Hepatocyte (in vitro differentiated cells): ENCODE measurements around the gene AQP5.

Source experiments
- CTCF ChIP-seq: fragments of 200-600 bp; sonication (generic); IDR thresholded peaks from 2 replicates; pipeline ENCODE4 v1.5.1; 2016; ENCODE audit warnings: antibody characterized with exemption, mild to moderate bottlenecking; ENCODE audit not compliant: poor library complexity
- EZH2 ChIP-seq: fragments of 200-600 bp; sonication (generic); IDR thresholded peaks from 2 replicates; pipeline ENCODE4 v1.6.1; 2016; ENCODE audit warnings: antibody characterized with exemption, mild to moderate bottlenecking, borderline replicate concordance
- EZH2phosphoT487 ChIP-seq: fragments of 200-600 bp; sonication (generic); IDR thresholded peaks from one replicate; pipeline ENCODE4 v1.6.1; 2018; ENCODE audit warnings: antibody characterized with exemption, mild to moderate bottlenecking, low read depth, moderate library complexity; ENCODE audit not compliant: unreplicated experiment, severe bottlenecking

- TF ChIP-seq CTCF, result no peak
- TF ChIP-seq EZH2, result no peak
- TF ChIP-seq EZH2phosphoT487, result no peak
Observed at GRCh38 chr12:50006280-50006679, 44.6 kb downstream of the AQP5 start.
